Body of pancreas (tissue), 4 donors: Measurements from ENCODE around the gene ASXL1.

Experiments used
- CTCF ChIP-seq, 7 experiments: fragments of 450-650 bp in 4 of 7; fragments of 200-600 bp in 3 of 7; sonication (generic) in 3 of 7; IDR thresholded peaks; one replicate each; pipeline ENCODE4 v1.5.1; 2016 to 2019; ENCODE audit warnings: antibody characterized with exemption in 7 of 7
- POLR2A ChIP-seq, 3 donors: fragments of 450-650 bp; IDR thresholded peaks; one replicate each; pipeline ENCODE4 v1.6.1; 2016; ENCODE audit warnings: antibody characterized with exemption in 3 of 3, mild to moderate bottlenecking in 2 of 3

DNA sequence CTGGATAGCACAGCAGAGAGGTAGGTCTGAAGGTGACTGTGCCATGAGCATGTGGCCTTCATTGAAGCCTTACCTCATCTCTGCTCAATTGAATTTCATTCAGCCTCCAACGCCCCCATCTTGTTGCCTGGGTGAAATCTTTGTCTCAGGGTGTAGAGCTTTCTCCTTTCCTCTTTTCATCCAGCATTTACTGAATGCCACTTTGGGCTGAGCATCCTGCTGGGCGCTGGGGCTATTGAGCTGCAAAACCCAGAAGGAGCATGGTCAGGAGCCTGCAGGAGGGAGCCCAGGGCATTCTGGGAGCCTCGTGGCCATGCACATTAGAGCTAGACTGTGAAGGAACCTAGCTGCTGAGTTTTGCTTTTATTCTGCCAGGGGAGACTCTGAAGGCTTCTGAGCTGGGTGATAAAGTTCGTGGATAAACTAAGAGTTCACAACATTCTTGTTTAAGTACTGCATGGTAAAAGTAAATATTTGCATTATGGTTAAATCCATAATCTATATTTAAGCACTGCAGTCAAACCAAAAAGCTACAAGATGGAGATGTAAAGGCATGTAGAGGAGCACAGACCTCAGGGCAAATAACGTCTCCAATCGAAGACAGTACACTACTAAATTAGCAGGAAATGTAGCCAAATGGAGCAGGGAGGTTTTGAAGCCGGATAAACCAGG lies 13.2 kb upstream of the ASXL1 start:
- TF ChIP-seq POLR2A (IDR thresholded peaks at IDR 0.05) (no peak), CTCF (IDR thresholded peaks at IDR 0.05) (no peak)
